ENCODE data around the gene BRDT.

GRCh38 chr1:91979383-91979782, 30.2 kb downstream of the BRDT start:
- TF ChIP-seq CTCF (IDR thresholded peaks at IDR 0.05) (no peak), POLR2A (IDR thresholded peaks at IDR 0.05) (no peak), EP300 (IDR thresholded peaks at IDR 0.05) (no peak)

Data from suprapubic skin (tissue), 3 donors.